ENCODE results near the gene DCUN1D2.
"Not testable (repeated sequence)": the region's sequence is repeated elsewhere in the genome, so short reads cannot be mapped to it uniquely, and the experiment has no call there.

The DCUN1D2 gene

DNA sequence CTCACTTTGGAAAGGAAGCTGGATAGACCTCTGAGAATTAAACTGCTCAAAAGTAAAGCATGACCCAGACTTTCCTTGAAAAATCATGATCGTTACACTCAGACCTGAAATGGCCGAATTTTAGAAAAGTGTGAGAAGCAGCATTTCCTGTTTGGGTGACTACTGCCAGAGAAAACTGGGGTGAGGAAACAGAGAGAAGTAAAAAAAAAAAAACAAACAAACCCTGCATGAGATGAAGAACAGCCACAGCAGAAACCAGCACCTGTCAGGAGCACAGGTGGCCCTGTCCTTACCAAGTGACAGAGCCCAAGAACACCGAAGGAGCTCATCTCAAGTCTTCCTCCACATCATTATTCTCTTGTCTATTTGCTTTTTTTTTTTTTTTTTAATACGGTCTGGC is 25.2 kb downstream of the DCUN1D2 start:
- no peak for DNase-seq (ENCODE audit: low read depth)

DNA sequence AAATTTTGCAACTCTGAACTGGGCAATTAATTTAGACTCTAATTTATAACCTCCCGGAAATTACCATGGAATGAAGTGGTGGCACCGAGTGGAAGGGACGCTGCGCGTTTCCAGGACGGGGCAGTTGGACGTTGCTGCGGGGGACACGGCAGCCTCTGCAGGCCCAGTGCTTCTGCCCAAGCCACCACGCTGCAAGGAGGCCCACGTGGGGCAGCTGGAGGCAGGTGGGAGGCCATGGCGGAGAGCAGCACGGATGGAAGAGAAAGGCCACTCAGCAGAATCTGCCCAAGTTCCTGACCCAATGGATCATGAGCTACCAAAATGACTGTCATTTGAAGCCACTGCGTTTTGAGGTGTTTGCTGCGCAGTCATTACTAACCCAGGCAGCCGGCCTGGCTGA is 26.0 kb downstream of the DCUN1D2 start:
- DNase-seq (ENCODE audit: low read depth) = no peak

DNA sequence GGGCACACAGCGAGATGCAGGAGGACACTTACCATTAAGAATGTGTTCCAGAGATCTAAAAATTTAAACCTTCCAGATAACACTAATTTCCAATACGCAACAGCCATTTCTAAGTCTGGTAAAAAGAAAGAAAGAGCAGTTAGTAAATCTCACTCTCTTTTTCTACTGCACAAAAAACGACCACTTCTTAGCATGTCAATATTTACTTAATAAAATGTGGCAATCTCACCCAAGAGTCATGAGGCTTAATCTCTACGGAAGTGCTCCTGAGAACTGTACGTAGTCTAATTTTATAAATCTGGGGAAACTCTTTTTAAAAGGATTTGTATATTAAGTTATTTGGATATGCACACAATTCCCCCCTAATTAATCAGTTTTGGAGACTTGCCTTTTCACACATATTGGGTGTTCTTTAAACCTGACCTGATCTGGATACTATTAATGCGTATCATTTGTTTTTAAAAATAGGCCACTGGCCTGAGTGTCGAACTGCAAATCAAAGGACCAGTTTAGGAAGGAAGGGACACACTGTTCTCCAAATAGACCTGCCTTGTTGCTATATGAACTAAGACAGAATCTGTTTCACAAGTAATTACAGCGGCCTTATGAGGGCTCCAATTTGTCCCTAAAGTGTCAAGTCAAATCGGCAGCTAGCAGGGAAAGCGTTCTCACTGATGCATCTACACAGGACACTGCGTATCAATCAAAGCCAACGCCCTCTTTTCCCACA is 29.3 kb downstream of the DCUN1D2 start:
- no peak for DNase-seq (ENCODE audit: low read depth)

DNA sequence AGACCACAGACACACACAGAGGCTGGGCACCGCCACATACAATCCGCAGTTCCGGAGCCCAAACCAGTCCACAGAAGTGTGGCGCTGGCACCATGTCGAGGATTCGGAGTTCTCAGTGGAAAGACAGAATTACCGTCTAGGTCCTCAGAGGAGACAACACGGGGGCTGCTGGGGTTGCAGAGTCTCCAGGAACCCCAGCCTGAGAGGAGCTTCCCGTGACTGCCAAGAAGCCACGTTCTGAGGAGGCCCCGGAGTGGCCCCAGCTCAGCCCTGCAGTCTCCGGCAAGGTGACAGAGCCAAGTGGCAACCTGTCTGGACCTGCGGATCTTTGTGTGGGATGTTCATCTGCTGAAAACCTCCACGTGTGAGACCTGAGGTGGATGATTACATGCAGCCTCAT is 29.9 kb downstream of the DCUN1D2 start:
- no peak for DNase-seq (ENCODE audit: low read depth)

DNA sequence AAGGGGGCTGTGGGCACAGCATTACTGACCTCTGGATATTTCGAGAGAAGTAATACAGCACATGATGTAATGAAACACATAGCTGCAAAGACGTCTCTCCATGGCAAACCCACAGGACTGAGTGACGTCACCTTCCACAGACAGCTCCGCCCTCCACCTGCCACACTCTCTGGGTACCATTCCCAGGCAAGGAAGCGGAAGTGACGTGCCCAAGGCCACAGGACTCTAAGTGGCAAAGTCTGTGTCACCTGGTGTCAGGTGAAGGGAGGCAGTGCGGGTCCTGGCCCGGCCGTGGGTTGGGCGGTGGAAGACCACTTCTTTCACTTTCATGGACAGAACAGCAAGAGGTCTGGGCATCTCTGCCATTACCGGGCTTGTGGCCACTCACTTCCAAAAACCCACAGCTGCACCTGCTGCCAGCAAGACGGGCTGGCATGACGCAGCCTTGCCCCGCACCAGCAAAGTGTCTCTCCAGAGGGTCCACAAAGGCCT is 30.4 kb downstream of the DCUN1D2 start:
- DNase-seq (ENCODE audit: low read depth) = no peak

DNA sequence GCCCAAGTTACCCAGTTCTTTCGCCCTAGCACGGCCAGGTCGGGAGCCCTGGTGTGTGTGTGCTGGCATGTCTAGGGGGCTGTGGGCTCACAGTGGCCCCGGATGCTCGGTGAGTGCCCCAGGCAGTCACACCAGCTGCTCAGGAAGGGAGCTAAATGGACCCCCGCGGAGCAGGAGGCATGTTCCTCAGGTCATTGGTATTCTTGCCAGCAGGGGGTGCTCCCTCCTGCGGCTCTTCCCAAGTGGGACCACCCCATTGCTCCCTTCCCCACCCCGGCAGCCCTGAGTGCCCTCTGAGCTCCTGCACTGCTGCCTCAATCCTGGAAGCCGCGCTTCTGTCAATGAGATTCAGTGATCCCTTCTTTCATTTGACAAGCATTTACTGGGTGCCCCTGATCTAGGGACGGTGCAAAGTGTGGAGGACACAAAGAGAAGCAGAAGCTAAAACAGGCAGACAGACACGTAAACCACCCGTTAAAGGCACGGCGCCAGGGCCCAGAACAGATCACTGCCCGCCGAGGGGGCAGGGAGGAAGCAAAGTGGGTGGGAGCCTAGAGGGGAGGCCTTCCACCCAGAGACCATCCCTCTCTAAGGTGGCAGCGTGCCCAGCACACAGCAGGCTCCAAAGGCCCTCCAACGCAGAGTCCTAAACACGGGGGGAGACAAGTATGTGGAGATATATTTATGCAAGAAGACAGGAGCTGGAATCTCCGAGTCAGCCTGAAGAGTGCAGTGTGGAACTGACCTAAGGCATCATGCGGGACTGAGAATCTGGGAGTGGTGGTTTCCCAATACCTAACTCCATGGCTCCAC is 32.1 kb downstream of the DCUN1D2 start:
- DNase-seq (ENCODE audit: low read depth) = no peak

DNA sequence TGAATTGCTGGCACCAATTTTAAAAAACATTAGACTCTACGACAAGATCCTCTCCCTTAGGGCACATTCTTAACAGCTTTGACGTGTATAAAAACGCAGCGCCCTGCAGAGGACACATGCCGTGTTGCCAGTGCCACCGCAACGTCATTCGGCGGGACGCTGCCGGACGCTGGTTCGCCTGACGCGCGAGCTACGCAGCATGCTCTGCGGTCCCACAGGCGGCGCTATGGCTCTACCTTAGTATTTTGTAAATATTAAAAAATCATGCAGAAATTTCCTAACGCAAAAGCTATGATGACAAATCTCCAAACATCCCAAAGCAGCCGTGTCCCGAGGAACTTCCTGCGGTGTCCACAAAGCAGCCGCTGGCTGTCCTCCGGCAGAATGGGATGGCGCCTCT is 33.0 kb downstream of the DCUN1D2 start:
- no peak for DNase-seq (ENCODE audit: low read depth)

DNA sequence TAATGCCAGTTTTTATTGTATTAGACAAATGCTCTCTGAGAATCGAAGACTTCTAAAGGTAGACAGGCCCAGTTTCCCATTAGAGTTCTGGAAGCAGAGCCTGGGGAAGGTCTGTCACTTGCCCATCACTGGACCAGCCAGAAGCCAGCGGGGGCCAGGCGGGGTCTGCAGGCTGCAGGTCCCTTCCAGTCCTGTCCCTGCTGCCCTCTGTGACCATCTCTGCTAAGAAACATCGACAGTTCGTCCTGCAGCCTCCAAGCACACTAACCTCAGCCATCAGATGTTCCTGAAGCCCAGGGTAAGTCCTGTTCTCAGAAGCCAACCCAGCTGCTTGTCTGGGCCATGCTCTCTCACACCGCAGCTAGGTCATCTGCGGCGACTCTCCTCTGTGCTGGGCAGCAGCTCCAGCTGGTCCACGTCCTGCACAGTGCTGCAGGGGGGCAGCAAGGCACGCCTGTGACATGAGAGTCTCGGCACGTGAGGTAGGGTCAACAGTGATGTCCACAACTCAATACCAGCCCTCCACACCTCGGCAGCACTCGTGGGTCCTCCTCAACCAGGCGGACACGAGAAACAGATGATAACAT is 34.3 kb downstream of the DCUN1D2 start:
- no peak for DNase-seq (ENCODE audit: low read depth)

DNA sequence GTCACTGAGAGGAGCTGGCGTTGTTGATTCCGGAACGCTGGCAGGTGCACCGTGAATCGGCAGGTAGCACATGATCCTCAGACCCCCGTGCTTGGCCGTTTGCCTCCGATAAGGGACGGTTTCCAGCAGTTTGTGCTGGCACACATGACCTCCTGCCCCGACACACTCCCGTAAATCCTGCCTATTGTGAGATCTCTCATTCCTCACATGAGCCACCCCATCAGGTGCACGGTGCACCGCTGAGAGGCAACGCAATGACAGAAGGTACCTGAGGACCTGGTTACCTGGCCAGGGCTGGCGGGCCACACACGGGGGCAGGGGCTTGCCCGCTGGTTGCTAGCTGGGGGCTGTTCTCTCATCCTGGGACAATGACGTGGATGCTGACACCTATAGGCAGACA is 35.1 kb downstream of the DCUN1D2 start:
- no peak for DNase-seq (ENCODE audit: low read depth)

DNA sequence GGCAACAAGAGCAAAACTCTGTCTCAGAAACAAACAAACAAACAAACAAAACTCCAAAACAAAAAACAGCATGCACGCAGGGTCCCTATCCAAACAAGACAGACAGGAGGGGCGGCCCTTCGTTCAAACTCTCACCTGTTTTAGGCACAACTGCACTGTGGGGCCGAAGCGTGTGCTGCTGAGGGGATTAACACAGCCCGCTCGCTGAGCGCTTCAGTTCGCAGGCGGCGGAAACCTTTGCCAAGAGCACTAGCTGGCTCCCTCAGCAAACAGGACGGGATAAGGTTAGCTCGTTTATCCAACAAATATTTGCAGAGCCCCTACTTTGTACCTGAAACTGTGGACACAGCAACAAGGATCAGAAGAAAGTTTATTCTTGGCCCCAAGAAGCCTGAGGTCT is 35.6 kb downstream of the DCUN1D2 start:
- no peak for DNase-seq (ENCODE audit: low read depth)

DNA sequence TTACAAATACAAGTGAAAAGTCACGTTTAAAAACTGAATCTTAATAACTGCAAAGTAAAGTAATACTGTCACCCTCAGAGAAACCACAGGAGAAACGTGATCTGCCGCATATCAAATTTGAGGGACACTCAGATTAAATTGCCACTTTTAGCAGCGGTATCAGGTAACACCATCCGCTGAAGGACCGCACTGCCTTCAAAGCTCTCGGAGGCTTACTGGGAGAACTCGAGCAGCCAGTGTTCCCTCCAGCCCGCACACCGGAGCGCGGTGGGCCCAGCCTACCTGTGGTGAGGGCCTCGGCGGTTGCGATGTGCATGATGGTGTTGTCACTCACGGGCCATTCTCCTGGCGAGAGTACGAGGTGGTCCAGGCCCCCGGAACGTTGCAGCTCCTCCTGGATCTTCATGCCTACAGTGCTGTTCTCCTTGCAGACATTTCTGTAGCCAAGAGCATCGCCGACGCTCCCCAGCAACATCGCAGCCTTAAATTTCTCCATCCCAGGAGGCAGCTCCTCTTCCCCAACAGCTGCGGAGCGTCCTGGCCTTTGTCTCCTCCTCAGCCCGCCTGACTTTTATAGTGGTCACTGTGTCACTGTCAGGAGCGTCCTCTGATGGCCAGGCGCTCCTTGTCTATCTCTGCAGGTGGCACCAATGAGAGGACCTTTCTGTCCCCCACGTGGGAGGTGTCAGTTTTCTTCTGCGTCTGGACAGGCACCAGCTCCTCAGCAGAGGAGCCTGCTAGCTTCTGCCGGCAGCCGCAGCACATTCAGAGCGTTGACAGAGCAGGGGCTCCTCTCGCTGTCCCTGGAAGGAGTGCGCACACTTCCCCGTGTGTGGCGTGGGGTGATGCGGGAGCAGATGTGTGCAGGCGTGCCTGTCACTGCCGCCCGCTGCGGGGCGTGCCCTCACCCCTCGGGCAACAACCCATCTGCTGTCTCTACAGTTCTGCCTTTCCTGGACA is 37.3 kb downstream of the DCUN1D2 start, which contains the start of gene ADPRHL1:
Gene ADPRHL1, minus strand, starts transcription at position 547 of the 960 bp plus-strand sequence. Its CDS starts 51 bp downstream, at position 496.
- no peak for DNase-seq (ENCODE audit: low read depth)

DNA sequence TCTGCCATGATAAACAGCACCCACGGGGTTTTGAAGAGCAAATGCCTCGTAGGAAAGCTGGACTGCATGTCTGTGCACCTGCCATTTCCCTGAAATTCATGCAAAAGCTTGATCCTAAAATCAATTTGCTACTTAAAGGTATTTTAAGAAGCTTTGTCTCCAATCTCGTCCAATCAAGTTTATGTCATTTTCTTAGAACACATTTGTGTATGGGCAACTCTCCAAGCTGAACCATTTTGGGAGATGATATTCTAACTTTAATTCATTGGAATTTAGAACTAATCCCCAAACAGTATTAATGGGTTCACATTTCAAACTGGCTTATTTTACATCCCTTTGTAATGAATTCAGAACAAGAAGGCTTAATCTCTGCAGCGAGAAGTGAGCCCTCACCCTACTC is 38.0 kb downstream of the DCUN1D2 start:
- DNase-seq (ENCODE audit: low read depth) = no peak

DNA sequence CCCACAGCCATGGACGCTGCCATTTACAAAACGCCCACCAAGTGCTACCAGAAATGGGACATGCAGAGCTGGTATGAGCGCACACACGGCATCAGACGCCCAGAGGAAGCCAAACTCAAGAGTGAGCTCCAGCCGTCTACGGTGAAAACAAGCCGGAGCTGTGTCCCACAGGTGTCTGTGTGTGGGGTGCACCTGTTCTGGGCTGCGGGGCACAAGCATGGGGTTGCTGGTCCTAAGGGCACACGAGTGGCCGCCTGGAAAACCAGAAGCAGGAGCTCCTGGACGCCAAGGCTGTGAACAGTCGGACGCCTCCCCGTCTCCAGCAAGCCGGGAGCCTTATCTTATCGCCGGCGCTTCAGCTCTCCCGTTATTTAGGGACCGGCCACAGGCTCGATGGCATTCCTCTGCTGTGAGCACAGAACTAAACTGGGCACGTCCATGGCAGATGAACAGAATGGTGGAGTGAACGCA is 38.5 kb downstream of the DCUN1D2 start:
- no peak for DNase-seq (ENCODE audit: low read depth)

DNA sequence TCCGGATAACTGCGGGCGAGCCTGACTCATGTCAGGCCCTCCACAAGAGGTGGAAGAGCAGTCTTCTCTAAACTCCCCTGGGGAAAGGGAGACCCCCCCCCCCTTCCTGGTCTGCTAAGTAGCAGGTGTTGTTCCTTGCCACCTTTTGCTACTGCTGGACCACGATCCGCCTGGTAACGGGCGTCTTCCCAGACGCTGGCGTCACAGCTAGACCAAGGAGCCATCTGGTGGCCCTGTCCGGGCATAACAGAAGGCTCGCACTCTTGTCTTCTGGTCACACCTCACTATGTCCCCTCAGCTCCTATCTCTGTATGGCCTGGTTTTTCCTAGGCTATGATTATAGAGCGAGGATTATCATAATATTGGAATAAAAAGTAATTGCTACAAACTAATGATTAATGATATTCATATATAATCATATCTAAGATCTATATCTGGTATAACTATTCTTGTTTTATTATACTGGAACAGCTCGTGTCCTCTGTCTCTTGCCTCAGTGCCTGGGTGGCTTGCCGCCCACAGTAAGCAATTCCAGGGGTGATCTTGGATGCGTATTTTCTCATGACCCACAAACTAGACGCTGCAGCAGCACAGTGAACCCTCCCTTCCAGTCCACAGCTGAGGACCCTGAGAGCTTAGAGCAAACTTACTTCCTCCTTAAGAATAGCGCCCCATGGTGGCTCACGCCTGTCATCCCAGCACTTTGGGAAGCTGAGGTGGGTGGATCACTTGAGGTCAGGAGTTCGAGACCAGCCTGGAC is 39.5 kb downstream of the DCUN1D2 start:
- not testable (repeated sequence) for DNase-seq (ENCODE audit: low read depth)

DNA sequence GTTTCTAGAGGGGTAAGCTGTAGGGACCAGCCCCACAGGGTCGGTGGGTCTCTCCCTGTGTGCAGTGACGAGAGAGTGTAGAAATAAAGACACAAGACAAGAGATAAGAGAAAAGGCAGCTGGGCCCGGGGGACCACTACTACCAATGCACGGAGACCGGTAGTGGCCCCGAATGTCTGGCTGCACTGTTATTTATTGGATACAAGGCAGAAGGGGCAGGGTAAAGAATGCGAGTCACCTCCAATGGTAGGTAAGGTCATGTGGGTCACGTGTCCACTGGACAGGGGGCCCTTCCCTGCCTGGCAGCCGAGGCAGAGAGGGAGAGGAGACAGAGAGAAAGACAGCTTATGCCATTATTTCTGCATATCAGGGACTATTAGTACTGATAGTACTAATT is 40.2 kb downstream of the DCUN1D2 start:
- DNase-seq (ENCODE audit: low read depth) = not testable (repeated sequence)

DNA sequence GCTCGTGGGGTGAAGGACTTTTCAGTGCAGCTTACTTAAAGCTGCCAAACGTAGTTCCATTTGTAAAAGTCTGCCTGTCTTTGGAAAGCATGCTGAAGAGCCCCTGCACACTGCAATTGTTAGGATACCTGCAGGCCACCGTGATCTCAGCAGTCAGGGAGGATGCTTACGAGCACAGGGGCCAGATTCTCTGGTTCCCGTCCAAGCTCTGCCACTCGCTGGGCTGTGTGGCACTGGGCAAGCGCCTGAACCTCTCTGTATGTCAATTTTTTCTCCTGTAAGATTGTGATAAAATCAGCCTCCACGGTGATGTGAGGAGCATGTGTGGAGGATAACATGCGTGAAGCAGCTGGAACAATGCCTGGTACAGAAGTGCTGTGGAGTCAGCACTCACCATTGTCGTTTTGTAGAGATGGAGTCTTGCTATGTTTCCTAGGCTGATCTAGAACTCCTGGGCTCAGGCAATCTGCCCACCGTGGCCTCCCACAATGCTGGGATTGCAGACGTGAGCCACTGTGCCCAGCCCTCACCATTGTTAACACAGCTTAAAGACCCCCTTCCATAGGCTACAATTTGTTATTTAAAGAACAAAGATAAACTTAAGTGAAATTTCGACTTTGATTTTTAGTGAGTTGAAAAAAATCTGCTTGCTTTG is 40.7 kb downstream of the DCUN1D2 start:
- no peak for DNase-seq (ENCODE audit: low read depth)

DNA sequence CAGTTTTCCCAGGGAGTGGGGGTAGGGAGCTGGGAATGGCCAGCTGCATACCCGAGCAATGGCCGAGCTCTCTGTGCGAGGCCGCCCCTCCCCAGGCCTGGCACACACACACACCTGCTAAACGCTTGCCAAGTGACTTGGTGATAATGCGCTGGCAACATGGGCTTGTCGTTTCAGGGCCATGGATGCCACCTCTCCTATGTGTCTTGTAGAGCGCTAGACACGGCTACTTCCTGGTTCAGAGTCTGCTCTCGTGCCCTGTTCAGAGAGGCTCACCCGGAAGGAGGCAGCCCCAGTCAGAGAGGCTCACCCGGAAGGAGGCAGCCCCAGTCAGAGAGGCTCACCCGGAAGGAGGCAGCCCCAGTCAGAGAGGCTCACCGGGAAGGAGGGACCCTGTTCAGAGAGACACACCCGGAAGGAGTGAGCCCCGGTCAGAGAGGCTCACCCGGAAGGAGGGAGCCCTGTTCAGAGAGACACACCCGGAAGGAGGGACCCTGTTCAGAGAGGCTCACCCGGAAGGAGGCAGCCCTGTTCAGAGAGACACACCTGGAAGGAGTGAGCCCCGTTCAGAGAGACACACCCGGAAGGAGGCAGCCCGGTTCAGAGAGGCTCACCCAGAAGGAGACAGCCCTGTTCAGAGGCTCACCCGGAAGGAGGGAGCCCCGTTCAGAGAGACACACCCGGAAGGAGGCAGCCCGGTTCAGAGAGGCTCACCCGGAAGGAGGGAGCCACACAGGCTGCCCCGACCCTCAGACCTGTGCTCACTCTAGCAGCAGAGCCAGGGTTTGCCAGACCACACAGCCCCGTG is 41.4 kb downstream of the DCUN1D2 start:
- DNase-seq (ENCODE audit: low read depth) = no peak

DNA sequence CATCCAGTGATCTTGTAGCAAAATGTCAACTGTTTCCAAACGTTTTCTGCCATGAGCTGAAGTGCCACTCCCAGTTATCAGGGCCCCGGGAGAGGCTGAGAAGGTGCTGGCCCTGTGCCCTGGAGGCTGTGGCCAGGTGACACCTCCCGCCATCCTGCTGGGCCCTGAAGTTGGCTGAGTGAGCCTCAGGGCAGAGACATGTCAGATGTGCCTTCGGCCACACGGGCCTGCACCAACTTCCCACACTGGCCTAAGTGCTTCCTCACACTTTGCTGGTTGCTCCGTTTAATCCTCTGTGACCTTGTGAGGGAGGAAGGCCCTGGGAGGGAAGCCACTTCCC is 42.0 kb downstream of the DCUN1D2 start:
- no peak for DNase-seq (ENCODE audit: low read depth)

DNA sequence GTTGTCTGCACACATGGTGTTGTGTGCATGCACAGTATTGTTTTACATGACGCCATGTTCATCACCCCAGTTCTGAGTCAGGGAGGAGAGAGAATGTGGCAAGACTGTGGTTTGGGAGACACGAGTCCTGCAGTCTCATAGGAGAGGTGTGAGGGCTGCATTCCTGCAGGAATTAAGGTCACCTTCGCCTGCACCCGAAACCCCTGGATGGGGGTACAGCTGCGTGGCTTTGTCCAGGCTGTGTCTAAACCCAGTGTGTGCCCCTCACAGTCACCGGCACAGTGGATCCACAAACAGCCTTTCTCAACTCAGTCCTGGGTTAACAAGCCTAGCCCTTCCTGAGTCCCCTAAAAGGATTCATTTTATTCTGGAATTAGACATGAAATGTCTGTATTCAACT is 42.9 kb downstream of the DCUN1D2 start:
- no peak for DNase-seq (ENCODE audit: low read depth)

DNA sequence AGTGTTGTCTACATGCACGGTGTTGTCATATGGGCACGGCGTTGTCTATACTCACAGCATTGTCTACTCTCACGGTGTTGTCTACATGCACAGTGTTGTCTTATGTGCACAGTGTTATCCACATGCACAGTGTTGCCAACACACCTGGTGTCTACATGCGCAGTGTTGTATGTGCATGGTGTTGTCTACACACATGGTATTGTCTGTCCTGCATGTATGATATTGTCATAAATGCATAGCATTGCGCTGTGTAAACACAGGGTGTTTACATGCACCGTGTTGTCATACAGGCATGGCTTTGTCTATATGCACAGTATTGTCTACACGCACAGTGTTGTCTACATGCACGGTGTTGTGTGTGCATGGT is 44.0 kb downstream of the DCUN1D2 start:
- DNase-seq (ENCODE audit: low read depth) = no peak
